ENCODE results near the gene HELT.
"Not testable (repeated sequence)": the region's sequence is repeated elsewhere in the genome, so short reads cannot be mapped to it uniquely, and the experiment has no call there.

The HELT gene

GRCh38 chr4:185039508-185040273 is 21.4 kb downstream of the HELT start:
- peak; percentile 18 for DNase-seq

GRCh38 chr4:185040523-185040922 is 22.2 kb downstream of the HELT start:
- no peak for DNase-seq

- not testable (repeated sequence) for DNase-seq
Observed at GRCh38 chr4:185050286-185050685, 32.0 kb downstream of the HELT start.

- not testable (repeated sequence) for DNase-seq
Observed at GRCh38 chr4:185051283-185051682, 33.0 kb downstream of the HELT start.

- DNase-seq = no peak
Observed at GRCh38 chr4:185053746-185054145, 35.5 kb downstream of the HELT start.

- DNase-seq = no peak
Observed at GRCh38 chr4:185054272-185054671, 36.0 kb downstream of the HELT start.

GRCh38 chr4:185054886-185055285 is 36.6 kb downstream of the HELT start:
- no peak for DNase-seq

- no peak for DNase-seq
Observed at GRCh38 chr4:185061610-185062009, 43.3 kb downstream of the HELT start.

- no peak for DNase-seq
Observed at GRCh38 chr4:185062606-185063005, 44.3 kb downstream of the HELT start.

- no peak for DNase-seq
Observed at GRCh38 chr4:185066179-185066578, 47.9 kb downstream of the HELT start.

- DNase-seq = no peak
Observed at GRCh38 chr4:185068837-185069236, 50.5 kb downstream of the HELT start.
